Hippocampal formation (tissue), 2 donors: ENCODE measurements around the gene CDADC1.
"Not testable (repeated sequence)": the region's sequence is repeated elsewhere in the genome, so short reads cannot be mapped to it uniquely, and the experiment has no call there.

ENCODE experiments used
- DNase-seq, 2 donors: peaks; one replicate each; lab custom pipeline; 2025; lab: John Stamatoyannopoulos, UW

Gene CDADC1

DNA sequence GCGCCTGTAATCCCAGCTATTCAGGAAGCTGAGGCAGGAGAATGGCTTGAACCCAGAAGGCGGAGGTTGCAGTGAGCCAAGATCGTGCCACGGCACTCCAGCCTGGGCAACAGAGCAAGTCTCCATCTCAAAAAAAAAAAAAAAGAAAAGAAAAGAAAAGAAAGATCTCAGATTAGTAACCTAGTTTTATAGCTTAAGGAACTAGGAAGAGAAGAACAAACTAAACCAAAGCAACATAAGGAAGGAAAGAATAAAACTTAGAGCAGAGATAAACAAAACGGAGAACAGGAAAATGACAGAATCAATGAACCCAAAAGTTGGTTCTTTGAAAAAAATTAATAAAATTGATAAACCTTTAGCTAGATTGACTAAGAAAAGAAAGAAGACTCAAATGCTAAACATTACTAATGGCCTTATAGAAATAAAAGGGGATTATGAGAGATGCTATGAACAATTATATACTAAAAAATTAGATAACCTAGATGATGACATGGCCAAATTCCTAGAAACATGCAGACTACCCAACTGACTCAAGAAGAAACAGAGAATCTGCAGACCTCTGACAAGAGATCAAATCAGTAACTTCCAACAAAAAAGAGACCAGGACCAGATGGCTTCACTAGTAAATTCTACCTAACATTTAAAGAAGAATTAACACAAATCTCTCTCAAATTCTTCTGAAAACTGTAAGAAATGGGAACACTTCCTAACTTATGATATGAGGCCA lies 68.2 kb downstream of the CDADC1 start:
- DNase-seq: no peak

- DNase-seq: no peak
These were observed 71.8 kb downstream of the CDADC1 start for GRCh38 chr13:49319551-49319950.

- no peak for DNase-seq
These were observed 72.2 kb downstream of the CDADC1 start for GRCh38 chr13:49319951-49320350.

- no peak for DNase-seq
These were observed 73.2 kb downstream of the CDADC1 start for GRCh38 chr13:49320975-49321374.

DNA sequence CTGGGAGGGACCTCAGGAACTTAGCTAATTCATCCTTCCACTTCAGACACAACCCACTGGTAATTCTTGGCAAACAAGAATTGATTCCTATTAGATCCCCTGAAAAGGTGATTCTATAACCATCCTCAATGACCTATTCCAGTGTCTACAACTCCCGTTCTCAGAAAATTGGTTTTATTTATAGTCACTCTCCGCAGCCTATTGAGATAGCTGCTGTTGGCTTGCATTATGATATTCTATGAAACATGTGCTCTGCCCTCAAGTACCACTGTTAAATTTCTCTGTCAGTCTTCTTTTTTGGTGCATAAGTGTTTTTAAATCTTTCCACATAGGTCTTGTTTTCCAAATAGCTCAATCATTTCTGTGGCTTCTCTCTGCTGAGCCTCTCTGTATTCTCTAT lies 75.0 kb downstream of the CDADC1 start:
- DNase-seq: no peak

- DNase-seq: no peak
These were observed 75.6 kb downstream of the CDADC1 start for GRCh38 chr13:49323344-49323743.

DNA sequence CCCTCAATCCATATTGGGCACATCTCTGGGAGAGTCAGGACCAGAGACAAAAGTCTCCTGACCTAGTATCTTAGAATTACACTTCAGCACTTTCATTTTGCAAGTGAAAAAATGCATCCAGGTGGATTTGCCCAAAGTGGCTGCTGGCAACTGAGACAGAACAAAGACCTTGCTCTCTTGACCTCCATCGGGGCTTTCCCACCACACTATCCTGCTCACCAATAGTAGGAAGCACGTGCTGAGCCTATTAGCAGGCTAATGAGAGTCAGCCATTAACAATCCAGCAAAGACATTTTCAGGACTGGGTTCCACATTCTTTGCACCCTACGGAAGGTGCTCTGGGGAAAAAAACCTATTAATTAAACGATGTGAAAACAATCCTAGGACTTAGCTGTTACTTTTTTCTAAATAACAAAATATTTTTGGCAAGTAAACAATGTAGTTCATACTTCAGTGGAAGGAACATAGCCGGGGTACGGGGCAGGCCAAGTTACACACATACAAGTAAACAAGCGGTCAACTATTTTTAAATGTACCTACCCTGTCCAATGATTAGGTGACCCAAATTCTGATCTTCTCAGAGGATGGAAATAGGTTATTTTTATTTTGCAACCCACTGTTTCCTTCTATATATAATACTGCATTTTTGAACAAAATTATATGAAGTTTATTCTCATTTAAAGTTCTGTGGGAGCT lies 78.6 kb downstream of the CDADC1 start:
- DNase-seq: no peak

DNA sequence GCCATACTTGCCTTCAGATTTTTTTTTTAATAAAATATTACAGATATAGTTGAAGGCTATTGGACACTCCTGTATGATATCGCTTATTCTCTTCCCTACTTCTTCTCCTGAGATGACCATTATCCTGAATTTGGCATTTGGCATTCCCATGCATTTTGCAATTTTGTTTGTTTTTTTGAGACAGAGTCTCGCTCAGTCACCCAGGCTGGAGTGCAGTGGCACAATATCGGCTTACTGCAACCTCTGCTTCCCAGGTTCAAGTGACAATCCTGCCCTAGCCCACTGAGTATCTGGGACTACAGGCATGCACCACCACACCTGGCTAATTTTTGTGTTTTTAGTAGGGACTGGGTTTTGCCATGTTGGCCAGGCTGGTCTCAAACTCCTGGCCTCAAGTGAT lies 79.4 kb downstream of the CDADC1 start:
- not testable (repeated sequence) for DNase-seq

- DNase-seq: no peak
These were observed 82.3 kb downstream of the CDADC1 start for GRCh38 chr13:49329831-49330545.

DNA sequence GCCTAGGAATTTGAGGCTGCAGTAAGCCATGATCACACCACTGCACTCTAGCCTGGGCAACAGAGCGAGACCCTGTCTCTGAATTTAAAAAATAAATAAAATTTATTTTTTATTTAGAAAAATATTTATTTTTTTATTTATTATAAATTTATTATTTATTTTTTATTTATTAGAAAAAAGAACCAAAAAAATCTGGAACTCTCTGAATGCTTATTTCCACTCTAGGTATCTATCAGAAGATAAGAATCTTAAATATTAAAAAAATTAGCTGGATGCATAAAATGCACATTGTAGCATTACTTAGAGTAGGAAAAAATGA lies 82.8 kb downstream of the CDADC1 start:
- no peak for DNase-seq

DNA sequence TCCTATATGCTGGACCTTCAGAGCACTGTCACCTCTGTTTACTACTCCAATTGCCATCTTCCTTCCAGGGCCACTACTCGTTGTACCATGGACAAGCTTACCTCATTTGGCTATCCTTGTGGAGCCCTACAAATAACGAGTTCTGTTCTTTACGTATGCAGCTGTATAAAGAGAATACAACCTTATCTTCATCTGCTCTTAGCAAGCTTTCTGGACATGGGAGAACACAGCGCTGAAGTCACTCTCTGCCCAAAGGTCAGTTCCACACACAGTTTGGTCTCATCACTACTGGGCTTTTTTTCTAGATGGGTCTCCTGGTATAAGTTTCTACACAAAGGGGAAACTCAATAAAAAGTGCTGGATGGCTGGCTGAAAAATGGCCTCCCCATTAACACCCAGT lies 88.9 kb downstream of the CDADC1 start:
- DNase-seq: no peak

GRCh38 chr13:49340161-49340560 lies 92.4 kb downstream of the CDADC1 start:
- no peak for DNase-seq

DNA sequence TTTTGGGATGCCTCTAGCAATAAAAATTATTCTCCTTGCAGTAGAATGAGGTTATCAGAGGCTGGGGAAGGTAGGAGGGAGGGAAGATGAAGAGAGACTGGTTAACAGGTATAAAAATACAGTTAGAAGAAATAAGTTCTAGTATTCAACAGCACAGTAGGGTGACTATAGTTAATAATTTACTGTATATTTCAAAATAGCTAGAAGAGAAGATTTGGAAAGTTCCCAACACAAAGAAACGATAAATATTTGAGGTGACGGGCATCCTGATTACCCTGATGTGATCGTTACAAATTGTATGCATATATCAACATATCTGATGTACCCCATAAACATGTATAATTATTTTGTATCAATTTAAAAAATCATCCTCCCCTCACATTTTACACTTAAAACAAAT lies 93.8 kb downstream of the CDADC1 start:
- DNase-seq: no peak

DNA sequence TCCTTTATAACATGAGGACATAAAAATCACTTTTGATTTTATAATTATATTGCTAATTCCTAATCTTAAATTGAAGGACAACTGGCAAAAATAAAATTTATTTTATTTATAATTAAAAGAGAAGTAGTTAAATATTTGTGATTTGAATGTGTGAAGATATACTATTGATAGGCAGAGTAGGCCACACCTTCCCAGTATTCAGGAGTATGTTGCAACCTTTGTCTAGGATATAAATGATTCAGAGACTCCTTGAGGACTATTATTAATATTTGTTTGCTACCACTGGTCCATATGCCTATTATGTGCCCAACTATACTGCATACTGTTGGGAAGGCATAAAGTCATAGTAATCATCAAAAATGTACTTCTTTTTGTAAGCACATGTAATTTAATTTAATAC lies 94.2 kb downstream of the CDADC1 start:
- no peak for DNase-seq

GRCh38 chr13:49342454-49342853 lies 94.7 kb downstream of the CDADC1 start:
- DNase-seq: no peak
